GM12872 (cell line): Measurements from ENCODE around the gene OR8B4.

Source experiments
- CTCF ChIP-seq: IDR thresholded peaks from 3 replicates; pipeline ENCODE4 v1.5.1; 2011; ENCODE audit warnings: low read depth, mild to moderate bottlenecking, low read length, moderate library complexity; ENCODE audit not compliant: insufficient read depth

Gene OR8B4

DNA sequence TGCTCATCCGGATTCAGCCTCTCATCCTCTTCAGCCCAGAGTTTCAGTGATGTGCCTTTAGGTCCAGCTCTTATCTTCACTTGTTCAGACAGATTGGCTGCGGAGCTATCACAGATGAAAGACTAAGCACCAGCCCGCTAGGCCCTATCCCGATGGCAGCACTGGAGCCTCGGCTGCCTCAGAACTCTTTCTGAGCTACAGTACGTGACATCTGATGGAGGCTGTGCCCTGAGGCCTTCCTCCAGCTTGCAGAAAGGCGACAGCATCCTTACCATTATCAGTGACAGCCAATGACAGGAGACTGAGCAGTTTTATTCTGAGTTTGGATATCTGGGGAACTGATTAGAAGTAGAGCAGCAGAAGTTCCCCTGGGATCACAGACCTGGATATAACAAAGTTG, 16.8 kb upstream of the OR8B4 start:
- no peak for TF ChIP-seq CTCF

GRCh38 chr11:124441081-124441480, 16.4 kb upstream of the OR8B4 start:
- no peak for TF ChIP-seq CTCF

DNA sequence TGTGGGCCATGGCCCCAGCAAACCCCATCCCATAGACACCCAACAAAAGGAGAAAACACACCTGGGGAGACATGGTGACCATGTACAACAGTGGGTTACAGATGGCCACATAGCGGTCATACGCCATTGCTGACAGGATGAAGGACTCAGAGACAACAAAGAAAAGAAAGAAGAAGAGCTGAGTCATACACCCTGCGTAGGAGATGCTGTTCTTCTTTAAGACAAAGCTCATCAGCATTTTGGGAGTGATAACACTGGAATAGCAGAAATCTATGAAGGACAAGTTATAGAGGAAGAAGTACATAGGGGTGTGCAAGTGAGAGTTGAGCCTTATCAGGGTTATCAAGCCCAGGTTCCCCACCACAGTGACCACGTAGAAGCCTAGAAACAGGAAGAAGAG, 15.9 kb upstream of the OR8B4 start:
- no peak for TF ChIP-seq CTCF

- TF ChIP-seq CTCF: no peak
Observed at GRCh38 chr11:124434699-124435098, 10.0 kb upstream of the OR8B4 start.

DNA sequence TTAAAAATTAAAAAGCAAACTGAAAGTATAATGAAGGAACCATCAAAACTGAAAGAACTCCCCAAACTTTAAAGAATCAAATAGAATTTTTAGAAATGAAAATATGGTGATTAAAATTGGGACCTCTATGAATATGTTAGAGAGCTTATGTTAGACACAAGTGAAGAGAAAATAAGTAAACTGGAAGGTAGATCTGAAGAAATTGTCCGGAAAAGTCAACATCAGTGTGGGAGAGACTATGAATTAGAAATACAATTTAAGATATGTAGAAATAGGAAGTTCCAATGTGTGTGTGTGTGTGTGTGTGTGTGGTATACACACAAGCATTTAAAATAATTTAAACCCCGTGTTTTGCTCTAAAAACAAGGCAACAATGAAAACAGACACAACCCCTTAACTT, 4.9 kb upstream of the OR8B4 start:
- no peak for TF ChIP-seq CTCF

DNA sequence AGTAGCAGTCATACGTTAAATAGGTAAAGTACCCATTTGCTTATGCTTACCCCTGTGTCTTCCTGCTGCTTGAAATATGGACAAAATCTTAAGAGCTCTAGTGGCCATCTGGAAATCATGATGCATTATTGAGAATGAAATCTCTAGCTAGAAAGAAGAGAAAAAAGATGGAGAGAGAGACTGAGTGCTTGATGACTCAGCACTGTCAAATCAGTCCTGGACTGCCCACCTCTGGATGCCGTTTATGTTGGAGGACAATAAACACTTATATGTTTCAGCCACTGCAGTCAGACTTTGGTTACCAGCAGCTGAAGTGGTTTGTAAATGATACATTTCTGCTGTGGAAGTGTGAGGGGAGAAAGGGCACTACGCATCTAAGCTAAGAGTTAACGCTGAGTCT, 3.6 kb downstream of the OR8B4 start:
- TF ChIP-seq CTCF: no peak

GRCh38 chr11:124415356-124415923, 9.2 kb downstream of the OR8B4 start:
- TF ChIP-seq CTCF: peak; percentile 55; the same call in 2 of the 3 replicates
